ENCODE results near the gene LRP10.

LRP10 gene

GRCh38 chr14:22890416-22890815, 18.9 kb downstream of the LRP10 start:
- DNase-seq, result no peak

GRCh38 chr14:22892488-22892887, 20.9 kb downstream of the LRP10 start:
- no peak for DNase-seq

GRCh38 chr14:22893706-22894105, 22.2 kb downstream of the LRP10 start:
- no peak for DNase-seq

- DNase-seq, result no peak
Measured at GRCh38 chr14:22895402-22895801, 23.9 kb downstream of the LRP10 start.

GRCh38 chr14:22896356-22896755, 24.8 kb downstream of the LRP10 start:
- DNase-seq, result no peak

GRCh38 chr14:22896760-22897159, 25.2 kb downstream of the LRP10 start:
- DNase-seq, result no peak

- no peak for DNase-seq
Measured at GRCh38 chr14:22897357-22897756, 25.8 kb downstream of the LRP10 start.

- no peak for DNase-seq
Measured at GRCh38 chr14:22898302-22899090, 27.0 kb downstream of the LRP10 start.

- DNase-seq, result peak; percentile 62
Measured at GRCh38 chr14:22900081-22900799, 28.7 kb downstream of the LRP10 start.

GRCh38 chr14:22901799-22902198, 30.3 kb downstream of the LRP10 start:
- no peak for DNase-seq

- no peak for DNase-seq
Measured at GRCh38 chr14:22903742-22904087, 32.2 kb downstream of the LRP10 start.

GRCh38 chr14:22905627-22906026, 34.1 kb downstream of the LRP10 start:
- DNase-seq, result no peak

- DNase-seq, result no peak
Measured at GRCh38 chr14:22906073-22906472, 34.5 kb downstream of the LRP10 start.

GRCh38 chr14:22907429-22907828, 35.9 kb downstream of the LRP10 start:
- no peak for DNase-seq

- peak; percentile 93 for DNase-seq
Measured at GRCh38 chr14:22908601-22909000, 37.1 kb downstream of the LRP10 start.

- DNase-seq, result no peak
Measured at GRCh38 chr14:22910916-22911315, 39.4 kb downstream of the LRP10 start.

- peak; percentile 43 for DNase-seq
Measured at GRCh38 chr14:22914836-22915235, 43.3 kb downstream of the LRP10 start.

- peak; percentile 80 for DNase-seq
Measured at GRCh38 chr14:22915886-22916521, 44.5 kb downstream of the LRP10 start.

- DNase-seq, result peak; percentile 100
Measured at GRCh38 chr14:22918804-22919600, 47.5 kb downstream of the LRP10 start, which contains the start of gene RBM23. Gene RBM23, minus strand, starts transcription at chr14:22919149.

- DNase-seq, result no peak
Measured at GRCh38 chr14:22919601-22919921, 48.0 kb downstream of the LRP10 start.

- DNase-seq, result no peak
Measured at GRCh38 chr14:22920697-22921096, 49.2 kb downstream of the LRP10 start.

GRCh38 chr14:22922294-22922693, 50.8 kb downstream of the LRP10 start:
- no peak for DNase-seq

GRCh38 chr14:22923746-22924145, 52.2 kb downstream of the LRP10 start:
- no peak for DNase-seq

Data from suppressor macrophage treated with lipopolysaccharide for 4 hours (primary cell).